Parathyroid adenoma (tissue), 2 donors: ENCODE measurements around the gene AP2A2.

Experiments used
- H2AFZ ChIP-seq: fragments of 300-600 bp; sonication (generic); one replicate; pipeline ENCODE4 v1.7.0; 2017; ENCODE audit warnings: antibody characterized with exemption, mild to moderate bottlenecking
- H3K27ac ChIP-seq: fragments of 300-600 bp; sonication (generic); one replicate; pipeline ENCODE4 v1.7.0; 2017
- H3K27me3 ChIP-seq: fragments of 300-600 bp; sonication (generic); one replicate; pipeline ENCODE4 v1.7.0; 2017; ENCODE audit warnings: low read length; ENCODE audit not compliant: control insufficient read depth, insufficient read depth
- H3K36me3 ChIP-seq: fragments of 300-600 bp; sonication (generic); one replicate; pipeline ENCODE4 v1.7.0; 2017; ENCODE audit warnings: low read length; ENCODE audit not compliant: control insufficient read depth, insufficient read depth
- H3K4me1 ChIP-seq: fragments of 300-600 bp; sonication (generic); one replicate; pipeline ENCODE4 v1.7.0; 2017; ENCODE audit warnings: control low read depth
- H3K4me2 ChIP-seq: fragments of 300-600 bp; sonication (generic); one replicate; pipeline ENCODE4 v1.7.0; 2017; ENCODE audit warnings: low read length
- H3K4me3 ChIP-seq: fragments of 300-600 bp; sonication (generic); one replicate; pipeline ENCODE4 v1.7.0; 2017; ENCODE audit warnings: low read depth, low read length
- H3K79me2 ChIP-seq: fragments of 300-600 bp; sonication (generic); one replicate; pipeline ENCODE4 v1.7.0; 2017; ENCODE audit warnings: control low read depth
- H3K9ac ChIP-seq: fragments of 300-600 bp; sonication (generic); one replicate; pipeline ENCODE4 v1.7.0; 2017; ENCODE audit warnings: mild to moderate bottlenecking
- H3K9me3 ChIP-seq: fragments of 300-600 bp; sonication (generic); one replicate; pipeline ENCODE4 v1.7.0; 2017; ENCODE audit warnings: low read length; ENCODE audit not compliant: control insufficient read depth
- CTCF ChIP-seq: fragments of 300-600 bp; sonication (generic); IDR thresholded peaks from one replicate; pipeline ENCODE4 v1.7.0; 2017; ENCODE audit warnings: antibody characterized with exemption, mild to moderate bottlenecking
- donor health status: primary hyperparathyroidism.

Gene AP2A2

GRCh38 chr11:932435-932834, 6.8 kb downstream of the AP2A2 start:
- Histone ChIP-seq H3K9ac (no peak overlapping the region), H3K4me3 (peak overlapping the region; percentile 16), H3K27me3 (no peaks in the 10 kb centered on the region), H3K9me3 (no peaks in the 10 kb centered on the region), H2AFZ (no peak overlapping the region), H3K36me3 (no peaks in the 10 kb centered on the region), H3K4me1 (peaks cover 6% of the 10 kb centered on the region), H3K27ac (peak overlapping the region; percentile 21), H3K79me2 (peaks cover 18% of the 10 kb centered on the region), H3K4me2 (peak overlapping the region; percentile 57)
- TF ChIP-seq CTCF = no peak

- H3K27ac ChIP-seq = peak overlapping the region; percentile 21
- no peaks in the 10 kb centered on the region for H3K9me3 ChIP-seq
- H3K79me2 ChIP-seq = peaks cover 21% of the 10 kb centered on the region
- no peak overlapping the region for H3K4me3 ChIP-seq
- no peaks in the 10 kb centered on the region for H3K36me3 ChIP-seq
- H2AFZ ChIP-seq = no peak overlapping the region
- no peaks in the 10 kb centered on the region for H3K27me3 ChIP-seq
- no peak for TF ChIP-seq CTCF
- H3K9ac ChIP-seq = no peak overlapping the region
- peaks cover 3% of the 10 kb centered on the region for H3K4me1 ChIP-seq
- peak overlapping the region; percentile 57 for H3K4me2 ChIP-seq
Observed at GRCh38 chr11:933142-933851, 7.6 kb downstream of the AP2A2 start.

- no peak overlapping the region for H3K4me2 ChIP-seq
- no peak overlapping the region for H3K27ac ChIP-seq
- no peaks in the 10 kb centered on the region for H3K27me3 ChIP-seq
- H3K9me3 ChIP-seq = no peaks in the 10 kb centered on the region
- no peak overlapping the region for H3K9ac ChIP-seq
- TF ChIP-seq CTCF = no peak
- peaks cover 3% of the 10 kb centered on the region for H3K4me1 ChIP-seq
- peaks cover 21% of the 10 kb centered on the region for H3K79me2 ChIP-seq
- H2AFZ ChIP-seq = no peak overlapping the region
- no peak overlapping the region for H3K4me3 ChIP-seq
- no peaks in the 10 kb centered on the region for H3K36me3 ChIP-seq
Observed at GRCh38 chr11:933936-934335, 8.3 kb downstream of the AP2A2 start.

- TF ChIP-seq CTCF = no peak
- peaks cover 3% of the 10 kb centered on the region for H3K4me1 ChIP-seq
- no peak overlapping the region for H3K27ac ChIP-seq
- H3K36me3 ChIP-seq = no peaks in the 10 kb centered on the region
- H3K9ac ChIP-seq = no peak overlapping the region
- no peak overlapping the region for H2AFZ ChIP-seq
- no peak overlapping the region for H3K4me3 ChIP-seq
- H3K79me2 ChIP-seq = peaks cover 21% of the 10 kb centered on the region
- H3K9me3 ChIP-seq = no peaks in the 10 kb centered on the region
- no peaks in the 10 kb centered on the region for H3K27me3 ChIP-seq
- no peak overlapping the region for H3K4me2 ChIP-seq
Observed at GRCh38 chr11:934527-934926, 8.9 kb downstream of the AP2A2 start.

- no peak overlapping the region for H3K9ac ChIP-seq
- H3K27ac ChIP-seq = no peak overlapping the region
- no peak for TF ChIP-seq CTCF
- H3K36me3 ChIP-seq = no peaks in the 10 kb centered on the region
- H3K27me3 ChIP-seq = no peaks in the 10 kb centered on the region
- H3K4me3 ChIP-seq = no peak overlapping the region
- no peak overlapping the region for H2AFZ ChIP-seq
- no peaks in the 10 kb centered on the region for H3K9me3 ChIP-seq
- H3K79me2 ChIP-seq = peaks cover 24% of the 10 kb centered on the region
- peaks cover 3% of the 10 kb centered on the region for H3K4me1 ChIP-seq
- H3K4me2 ChIP-seq = no peak overlapping the region
Observed at GRCh38 chr11:936199-936598, 10.5 kb downstream of the AP2A2 start.
